DMS79 (cell line): ENCODE measurements around the gene TPRG1.
A peak's percentile ranks its signal among the peaks of the same experiment; 100 is the strongest.

Experiments
- DNase-seq: peaks from one replicate; lab custom pipeline; 2025; lab: John Stamatoyannopoulos, UW

Gene TPRG1

DNA sequence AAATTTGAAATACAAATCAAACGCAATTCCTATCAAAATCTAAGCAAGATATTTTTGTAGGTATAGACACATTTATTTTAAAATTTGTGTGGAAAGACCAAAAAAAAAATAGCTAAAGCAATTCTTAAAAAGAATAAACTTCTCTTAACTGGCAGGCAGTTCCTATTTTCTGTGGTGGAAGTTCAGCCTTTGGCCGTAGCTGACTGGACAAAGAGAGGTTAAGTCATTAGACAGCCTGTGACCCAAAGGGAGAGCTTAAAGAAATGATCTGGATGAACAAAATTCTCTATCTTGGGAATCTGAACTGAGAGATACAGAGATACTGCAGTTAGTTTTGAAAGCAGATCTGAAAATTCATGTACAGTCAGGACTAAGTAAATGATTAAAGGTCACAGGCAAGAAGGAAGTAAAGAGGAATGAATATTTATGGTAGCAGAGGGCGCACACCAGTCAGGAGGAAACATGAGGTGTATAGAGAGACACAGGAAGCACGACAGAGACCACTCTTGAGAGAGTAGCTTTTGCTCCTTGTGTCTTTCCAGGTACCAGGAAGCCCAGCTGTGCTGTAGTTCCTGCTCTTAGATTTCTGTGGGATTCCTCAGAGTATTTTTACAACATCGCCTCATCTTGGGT is 57.5 kb downstream of the TPRG1 start:
- DNase-seq: no peak

DNA sequence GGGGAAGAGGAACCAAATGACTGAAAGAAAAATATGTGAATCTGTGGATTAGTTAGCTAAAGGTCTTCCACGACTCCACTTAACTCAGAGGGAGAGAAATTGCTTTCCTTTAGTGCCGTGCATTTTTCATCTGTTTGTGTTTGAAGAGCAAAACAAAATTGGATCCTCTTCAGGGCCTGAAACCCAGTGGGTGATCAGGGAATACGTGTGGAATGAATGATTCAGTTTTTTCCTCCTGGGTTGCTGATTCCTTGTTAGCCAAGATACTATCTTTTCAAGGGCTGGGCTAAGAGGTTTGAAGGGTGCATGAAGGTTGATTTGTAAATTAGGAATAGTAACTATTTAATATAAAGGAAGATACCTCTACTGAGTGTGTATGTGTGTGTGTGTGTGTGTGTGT is 61.0 kb downstream of the TPRG1 start:
- DNase-seq: no peak

DNA sequence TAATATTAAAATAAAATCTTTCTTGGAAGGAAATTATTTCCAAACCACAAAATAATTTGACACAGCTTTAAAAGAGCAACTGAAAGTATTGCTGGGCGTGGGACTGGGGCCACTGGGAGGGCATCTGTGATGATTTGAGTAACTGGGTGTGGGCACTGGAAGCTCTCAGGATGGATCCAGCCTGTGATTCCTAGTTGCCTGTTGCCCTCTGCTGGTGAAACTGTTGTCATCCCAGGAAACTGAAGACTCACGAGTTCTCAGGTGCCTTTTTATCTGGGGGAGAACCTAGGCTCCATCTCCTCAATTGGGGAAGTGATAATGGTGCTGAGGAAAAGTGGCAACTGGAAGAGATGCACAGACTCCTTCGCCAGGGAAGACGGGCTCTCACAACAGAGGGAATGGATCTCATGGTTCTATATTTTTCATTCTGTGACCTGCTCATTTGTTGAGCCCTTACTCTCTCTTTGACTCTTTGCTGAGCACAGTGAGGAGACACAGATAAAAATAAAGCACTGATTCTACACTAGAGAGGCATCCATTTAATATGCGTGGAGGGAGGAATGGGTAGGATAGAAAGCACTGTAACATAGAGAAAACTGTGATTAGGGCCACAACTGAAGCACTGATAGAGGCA is 61.6 kb downstream of the TPRG1 start:
- DNase-seq: peak; percentile 43

DNA sequence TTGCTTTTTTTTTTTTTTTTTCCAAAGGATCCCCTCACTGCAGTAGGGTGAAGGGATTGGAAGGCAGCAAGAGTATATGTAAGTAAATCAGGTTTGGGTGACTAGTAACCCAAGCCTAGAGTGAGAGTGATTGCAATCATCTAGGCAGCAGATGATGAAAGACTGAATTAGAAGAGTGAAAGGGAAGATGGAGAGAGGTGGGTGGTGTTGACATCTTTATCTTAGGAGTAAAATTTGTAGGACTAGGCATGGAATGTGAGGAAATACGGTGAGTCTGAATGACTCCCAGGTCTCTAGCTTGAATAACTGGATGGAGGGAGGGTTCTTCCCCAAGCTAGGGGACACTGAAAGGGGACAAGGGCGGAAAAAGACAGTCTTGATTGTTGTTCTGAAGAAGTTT is 63.4 kb downstream of the TPRG1 start:
- no peak for DNase-seq

DNA sequence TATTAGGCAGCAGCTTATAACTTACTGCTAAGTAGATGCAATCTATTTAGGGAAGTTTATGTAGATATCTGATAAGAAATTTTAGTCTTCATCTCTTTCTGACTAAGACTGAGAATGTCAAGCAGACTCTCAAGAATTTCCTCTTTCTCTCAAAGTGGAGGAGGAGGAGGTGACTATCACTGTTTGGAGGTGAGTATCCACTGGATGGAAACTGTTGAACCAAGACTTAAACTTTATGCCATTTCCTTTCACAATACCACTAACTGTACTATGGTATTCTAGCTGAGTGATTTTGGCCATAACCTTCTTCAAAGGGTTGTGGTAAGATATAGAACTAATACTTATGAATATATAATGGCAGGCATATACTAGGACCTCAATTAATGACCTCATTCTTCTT is 64.6 kb downstream of the TPRG1 start:
- DNase-seq: no peak

DNA sequence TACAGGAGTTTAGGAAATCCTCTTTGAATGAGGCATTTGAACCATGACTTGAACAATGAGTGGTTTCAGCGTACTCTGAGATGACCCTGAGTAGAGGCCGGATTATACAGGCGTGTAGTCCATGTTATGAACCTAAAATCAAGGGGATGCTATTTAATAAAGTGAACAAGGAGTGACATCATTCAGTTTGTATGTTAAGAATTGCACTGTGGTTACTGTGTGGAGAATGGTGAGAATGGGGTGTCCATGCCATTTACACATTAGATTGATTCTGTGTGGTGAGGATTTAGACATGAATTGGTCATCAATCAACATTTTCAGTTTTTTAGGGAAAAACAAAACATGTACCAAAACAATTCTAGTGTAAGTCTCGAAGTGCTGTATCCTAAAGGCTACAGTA is 65.8 kb downstream of the TPRG1 start:
- DNase-seq: no peak

DNA sequence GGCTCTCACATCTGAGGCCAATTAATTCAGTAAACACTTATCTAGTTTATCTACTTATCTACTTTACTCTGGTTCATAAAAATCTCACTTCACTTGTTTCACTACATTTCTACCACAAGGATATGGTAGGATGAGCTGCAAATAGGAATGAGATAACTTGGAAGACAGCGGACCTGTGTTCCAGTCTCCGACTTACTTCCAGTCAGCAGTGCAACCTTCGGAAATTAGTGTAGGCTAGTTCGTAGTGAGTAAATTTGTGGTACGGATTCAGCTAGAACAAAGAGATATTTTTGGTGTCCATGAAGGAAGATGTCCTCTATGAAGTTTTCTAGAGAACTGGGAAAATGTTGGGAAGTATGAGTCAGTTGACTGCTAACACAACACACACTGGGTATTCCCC is 66.3 kb downstream of the TPRG1 start:
- peak; percentile 53 for DNase-seq

DNA sequence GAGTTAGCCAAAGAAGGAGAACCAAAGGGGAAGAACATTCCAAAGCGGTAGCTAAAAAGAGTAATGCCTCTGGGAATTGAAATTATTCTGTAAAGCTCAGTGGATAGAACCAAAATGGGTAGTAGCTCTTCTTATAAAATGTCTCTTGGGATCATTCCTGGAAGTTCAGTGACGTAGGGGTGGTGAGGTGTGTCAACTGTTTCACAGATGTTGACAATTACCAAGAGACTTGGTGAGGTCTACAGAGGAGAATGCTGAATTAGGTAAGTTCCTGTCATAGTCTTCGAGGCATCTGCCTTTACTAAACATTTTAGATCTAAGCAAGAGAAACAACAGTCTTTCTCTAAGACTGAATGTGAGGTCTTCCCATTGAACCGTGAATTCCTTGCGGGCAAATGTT is 67.8 kb downstream of the TPRG1 start:
- no peak for DNase-seq

DNA sequence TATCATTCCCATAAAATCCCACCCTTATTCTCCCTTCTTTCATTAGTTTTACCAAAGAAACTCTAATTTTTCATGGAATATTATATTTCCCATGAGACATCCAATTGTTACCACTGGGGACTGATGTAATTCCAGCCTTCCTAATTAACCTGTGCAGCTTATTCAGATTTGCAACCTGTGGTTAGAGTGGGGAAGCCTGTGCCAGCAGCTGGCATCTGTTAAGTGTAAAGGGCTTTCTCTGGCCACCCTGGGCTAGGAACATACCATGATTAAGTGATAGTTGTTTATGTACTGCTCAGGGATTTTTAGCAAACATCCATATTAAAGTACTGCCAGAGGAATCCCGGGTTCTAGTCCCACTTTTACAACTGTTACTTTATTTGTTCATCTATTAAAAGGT is 78.2 kb downstream of the TPRG1 start:
- DNase-seq: no peak

DNA sequence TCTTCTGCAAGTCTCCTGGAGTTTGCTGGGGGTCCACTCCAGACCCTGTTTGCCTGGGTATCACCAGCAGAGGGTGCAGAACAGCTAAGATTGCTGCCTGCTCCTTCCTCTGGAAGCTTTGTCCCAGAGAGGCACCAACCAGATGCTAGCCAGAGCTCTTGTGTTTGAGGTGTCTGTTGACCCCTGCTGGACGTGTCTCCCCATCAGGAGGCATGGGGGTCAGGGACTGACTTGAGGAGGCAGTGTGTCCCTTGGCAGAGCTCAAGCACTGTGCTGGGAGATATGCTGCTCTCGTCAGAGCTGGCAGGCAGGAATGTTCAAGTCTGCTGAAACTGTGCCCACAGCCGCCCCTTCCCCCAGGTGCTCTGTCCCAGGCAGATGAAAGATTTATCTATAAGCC is 86.5 kb downstream of the TPRG1 start:
- DNase-seq: no peak

DNA sequence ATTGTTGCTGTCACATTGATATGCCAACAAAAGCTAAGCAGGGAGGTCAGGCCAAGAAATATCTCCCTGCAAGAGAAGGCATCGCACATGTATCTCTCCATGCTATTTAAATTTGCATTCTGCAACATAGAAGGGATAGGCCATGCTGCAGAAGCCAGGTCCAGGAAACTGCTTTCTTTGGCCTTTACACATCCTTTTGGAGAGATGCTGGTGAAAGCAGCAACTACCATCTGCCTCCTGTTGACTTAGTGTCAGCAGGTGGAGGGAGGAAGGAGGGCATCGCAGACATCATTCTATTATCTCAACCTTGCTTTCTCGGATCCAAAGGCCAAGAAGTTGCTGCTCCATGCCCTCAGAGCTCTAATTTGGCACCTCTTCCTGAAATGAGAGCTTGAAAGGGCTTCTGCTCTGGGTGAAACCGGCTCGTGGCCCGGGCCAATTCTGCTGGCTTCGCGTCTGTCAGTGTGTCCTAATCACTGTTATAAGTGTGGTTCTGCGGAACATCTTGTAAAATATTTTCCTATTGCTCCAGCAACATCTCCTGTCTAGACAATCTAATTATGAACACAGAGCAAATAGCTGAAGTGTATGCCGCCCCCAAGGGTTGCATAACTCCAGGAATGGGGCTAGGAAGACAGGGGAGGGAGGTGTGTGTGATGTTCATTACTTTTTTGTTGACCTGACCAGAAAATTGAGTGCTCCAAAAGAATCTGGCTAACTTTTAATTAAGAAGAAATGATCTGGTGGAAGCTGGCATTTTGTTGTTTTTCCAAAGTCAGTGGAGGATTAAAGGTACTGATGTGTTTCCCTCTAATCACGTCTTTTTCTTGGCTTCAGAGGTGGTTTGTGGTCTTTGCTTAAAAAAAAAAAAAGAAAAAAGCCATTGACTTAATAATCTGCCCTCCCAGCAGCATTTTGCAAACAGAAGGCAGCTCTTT is 89.1 kb downstream of the TPRG1 start:
- DNase-seq: no peak

DNA sequence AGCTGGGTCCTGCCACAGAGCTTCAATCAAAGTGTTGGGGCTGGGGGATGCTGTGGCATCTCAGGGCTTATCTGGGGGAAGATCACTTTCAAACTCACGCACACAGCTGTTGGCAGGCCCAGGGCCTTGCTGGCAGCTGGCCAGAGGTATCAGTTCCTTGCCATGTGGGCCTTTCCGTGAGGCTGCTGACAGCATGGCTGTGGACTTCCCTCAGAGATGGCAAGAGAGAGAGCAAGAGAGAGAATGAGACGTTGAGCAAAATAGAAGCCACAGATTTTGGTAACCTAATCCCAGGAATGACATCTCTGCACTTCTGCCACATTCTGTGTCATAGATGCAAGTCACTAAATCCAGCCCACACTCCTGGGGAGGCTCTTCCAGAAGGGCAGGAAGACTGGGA is 91.0 kb downstream of the TPRG1 start:
- no peak for DNase-seq

DNA sequence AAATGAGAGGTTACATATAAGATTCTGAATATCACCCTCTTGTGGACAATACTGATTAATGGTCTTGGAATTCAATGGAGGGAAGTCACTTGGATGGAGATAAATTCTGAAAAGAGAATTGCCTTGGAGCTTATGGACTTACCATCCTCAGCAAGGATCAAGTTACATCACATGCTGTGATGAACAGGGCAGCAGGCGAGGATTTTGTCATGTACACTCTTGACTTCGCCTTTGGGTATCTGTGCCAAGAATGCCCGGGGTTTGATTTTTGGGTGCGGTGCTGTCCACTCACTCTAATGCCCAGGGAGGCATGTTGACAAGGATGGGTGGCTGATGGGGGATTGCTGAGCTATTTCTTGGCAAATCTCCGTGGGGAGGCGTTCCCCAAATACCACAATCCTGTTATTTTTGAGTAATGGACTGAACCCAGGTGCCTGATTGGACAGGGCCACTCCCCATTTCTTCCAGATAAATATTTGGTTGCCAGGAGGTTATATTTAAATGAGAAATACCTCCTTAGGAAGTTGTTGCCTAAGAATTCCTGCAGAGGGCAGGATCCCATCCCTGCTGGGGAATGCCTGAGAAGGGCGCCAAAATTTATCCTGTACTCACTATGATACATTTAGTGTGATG is 96.3 kb downstream of the TPRG1 start:
- no peak for DNase-seq

DNA sequence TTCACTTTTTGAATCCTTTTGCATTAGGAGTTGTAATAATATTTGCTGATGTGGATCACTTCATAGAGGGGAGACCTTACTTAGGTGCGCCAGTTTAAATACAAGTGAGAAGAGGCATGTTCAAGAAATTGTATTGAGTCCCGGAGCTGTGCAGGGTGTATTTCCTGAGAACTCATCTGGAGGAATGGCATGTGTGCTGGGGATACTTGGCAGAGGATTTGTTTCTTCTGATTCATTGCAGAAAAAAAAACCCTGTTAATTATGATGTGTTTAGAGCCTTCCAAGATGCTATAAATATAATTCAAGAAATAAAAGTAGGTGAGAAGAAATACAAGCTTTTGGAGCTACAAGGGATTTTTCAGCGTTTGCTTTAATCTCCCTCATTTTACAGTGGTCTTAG is 97.6 kb downstream of the TPRG1 start:
- DNase-seq: no peak

DNA sequence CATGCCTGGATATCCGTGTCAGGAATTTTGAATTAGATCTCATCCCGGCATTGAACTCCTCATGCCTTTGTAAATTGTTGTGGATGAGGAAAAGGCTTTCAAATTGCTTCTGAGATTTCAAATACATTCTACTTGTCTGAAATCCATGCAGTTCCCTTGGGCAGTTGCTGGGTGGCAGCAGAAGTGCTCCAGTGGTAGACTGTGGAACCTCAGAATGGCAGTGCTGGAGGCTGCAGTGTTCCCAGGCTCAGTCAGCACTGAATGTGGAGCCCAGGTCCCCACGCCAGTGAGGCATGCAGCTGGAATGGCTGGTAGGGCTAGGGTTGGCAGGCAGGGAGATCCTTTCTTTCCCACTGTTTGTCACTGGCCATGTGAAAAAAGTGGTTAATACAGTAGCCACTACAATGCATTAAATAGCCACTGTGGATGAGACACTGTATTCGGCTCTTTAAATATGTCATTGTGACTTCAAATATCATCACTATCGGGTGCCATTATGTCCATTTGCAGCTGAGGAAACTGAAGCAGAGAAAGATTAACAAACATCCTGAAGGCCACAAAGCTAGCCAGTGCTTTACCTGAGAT is 98.6 kb downstream of the TPRG1 start:
- DNase-seq: peak; percentile 22

DNA sequence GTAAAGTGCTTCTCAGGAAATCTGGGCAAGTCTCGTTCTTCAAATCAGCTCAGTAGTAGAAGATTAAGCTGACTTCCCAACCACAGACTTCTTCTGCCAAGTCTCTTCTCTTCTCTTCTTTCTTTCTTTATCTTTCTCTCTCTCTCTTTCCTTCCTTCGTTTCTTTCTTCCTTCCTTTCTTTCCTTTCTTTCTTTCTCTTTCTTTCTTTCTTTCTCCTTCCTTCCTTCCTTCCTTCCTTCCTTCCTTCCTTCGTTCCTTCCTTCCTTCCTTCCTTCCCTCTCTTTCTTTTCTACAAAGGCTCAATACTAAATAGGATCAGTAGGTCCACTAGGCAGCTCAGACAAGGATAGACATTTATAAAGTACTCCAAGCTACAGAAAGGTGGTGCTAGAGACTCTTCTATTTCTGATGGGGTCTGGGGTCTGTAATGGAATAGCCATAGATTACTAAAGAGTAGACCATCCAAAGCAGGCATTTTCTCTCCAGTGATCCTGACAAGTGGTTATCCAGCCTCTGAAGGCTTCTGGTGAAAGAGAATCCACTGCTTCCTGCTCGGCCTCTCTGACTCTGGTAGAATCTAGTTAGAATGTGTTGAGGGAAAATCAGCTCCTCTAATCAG is 100.8 kb downstream of the TPRG1 start:
- DNase-seq: no peak

DNA sequence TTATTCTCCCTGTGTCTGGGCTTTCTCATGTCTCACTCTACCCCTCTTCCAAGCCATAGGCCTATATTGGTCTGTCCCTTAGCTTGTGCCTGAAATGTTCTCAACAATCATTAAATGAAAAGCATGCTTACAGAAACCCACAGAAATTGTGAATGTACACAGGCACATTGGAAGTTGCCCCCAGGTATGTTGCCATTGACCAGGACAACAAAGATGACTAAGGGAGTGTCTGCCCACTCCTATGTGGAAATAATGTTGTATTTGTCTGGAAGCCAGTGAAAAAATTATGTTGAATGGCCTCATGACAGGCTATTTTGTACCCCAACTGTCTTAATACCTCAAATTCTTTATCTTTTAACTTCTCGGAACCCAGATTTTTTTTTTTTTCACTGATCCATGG is 102.0 kb downstream of the TPRG1 start:
- DNase-seq: no peak

DNA sequence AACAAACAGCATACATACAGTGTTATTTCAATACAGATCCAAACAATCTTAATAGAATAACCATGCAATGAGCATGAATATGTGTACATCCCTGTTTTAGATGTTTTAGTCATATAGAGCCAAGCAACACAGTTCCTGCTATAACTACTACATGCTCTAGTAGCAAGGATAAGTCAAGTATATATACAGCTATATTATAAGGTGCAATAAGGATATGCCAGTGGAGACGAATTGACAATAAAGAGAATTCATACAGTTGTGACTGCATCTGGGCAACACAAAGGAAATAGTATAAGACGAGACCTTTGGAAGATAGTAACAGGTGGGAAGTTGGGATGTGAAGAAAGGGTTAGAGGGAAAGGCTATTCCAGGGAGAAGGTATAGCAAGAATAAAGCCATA is 103.4 kb downstream of the TPRG1 start:
- DNase-seq: no peak

DNA sequence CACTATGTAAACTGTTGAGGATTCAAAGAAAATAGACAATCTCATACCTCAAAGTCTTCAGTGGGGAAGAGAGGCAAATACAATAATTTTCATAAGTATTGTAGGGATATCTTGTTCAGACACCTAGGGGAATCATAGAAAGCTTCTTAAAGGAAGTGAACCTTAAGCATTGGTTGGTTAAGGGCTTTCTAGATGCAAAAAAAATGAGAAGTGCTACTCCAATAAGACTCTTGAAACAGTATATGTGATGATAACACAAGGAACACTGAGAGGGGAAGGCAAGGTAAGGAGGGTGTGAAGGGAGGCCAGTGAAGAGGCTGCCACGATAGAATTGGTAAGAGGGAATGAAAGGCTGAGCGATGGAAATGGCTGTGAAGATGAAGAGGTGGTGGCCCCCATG is 104.1 kb downstream of the TPRG1 start:
- no peak for DNase-seq

DNA sequence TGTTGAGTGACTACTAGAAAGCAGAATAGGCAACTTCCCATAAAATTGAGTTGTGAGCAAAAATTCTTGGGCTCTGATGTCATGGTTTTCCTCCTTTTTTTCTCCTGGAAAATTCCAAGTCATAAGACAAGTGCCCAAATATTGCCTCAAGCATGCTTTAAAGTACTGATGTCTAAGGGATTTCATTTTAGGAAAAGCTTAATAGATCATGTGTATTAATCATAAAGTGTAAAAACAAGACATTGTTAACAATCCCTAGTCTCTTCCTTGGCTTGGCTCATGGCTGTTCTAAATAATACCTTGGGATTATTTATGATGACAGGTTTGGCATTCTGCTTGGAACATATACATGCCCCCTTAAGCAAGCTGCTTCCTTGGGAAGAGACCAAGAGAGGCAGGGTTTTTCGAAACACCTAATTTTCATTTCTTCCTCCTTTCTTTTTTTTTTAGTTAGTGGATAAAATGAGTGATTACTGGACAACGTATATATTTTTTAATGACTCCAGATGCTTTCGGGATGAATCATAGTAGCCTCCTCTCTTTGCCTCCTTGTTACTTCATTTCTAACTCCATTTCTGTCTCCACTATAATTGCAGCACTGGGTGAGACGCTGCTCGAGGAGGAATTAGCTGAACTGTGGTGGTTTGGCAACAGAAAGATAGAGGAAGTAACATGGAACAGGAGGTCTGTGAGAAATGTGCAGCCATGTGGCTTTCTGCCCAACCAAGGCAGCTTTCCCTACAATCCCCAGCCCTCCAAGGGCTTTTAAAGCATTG is 104.9 kb downstream of the TPRG1 start:
- DNase-seq: no peak

DNA sequence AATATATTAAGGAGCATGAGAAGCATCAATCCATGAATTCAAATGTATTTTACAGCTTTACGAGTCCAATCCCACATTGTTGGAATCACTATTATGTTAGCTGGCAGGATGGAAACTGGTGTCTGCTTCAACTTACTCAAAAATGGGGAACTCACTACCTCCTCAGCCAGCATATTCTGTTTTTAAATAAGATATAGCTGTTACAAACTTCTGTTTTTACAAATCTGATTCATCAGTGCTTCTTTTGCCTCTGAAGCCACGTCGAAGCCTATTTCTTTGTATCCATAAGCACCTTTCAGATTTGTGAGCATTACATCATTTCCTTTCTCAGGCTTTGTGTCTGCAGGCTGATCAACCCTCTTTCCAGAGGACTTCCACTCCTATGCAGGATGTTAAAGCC is 105.9 kb downstream of the TPRG1 start:
- DNase-seq: no peak
